H7 (cell line): Measurements from ENCODE around the gene MBD6. TPM values are rescaled to one million over a fixed set of nuclear protein-coding genes. Genes with fewer than 3 reads are reported as not detected.
"Not testable (repeated sequence)": the region's sequence is repeated elsewhere in the genome, so short reads cannot be mapped to it uniquely, and the experiment has no call there.

Experiments
- DNase-seq: peaks from one replicate; pipeline ENCODE4 v3.0.0; 2012
- H3K27me3 ChIP-seq: 2 replicates; pipeline ENCODE4 v1.6.0; 2011; ENCODE audit warnings: mild to moderate bottlenecking, low read length; ENCODE audit not compliant: control insufficient read depth, insufficient read depth
- H3K36me3 ChIP-seq: replicated peaks from 2 replicates; pipeline ENCODE4 v1.5.1; 2011; ENCODE audit warnings: low read length; ENCODE audit not compliant: control insufficient read depth, insufficient read depth
- H3K4me3 ChIP-seq: 2 replicates; pipeline ENCODE4 v1.5.1; 2011; ENCODE audit warnings: low read depth, mild to moderate bottlenecking, control low read depth, low read length, moderate library complexity; ENCODE audit not compliant: insufficient read depth
- total RNA-seq: library from RNA; depleted of rRNA; stranded (reverse); fragments of >200 nt; shearing (Covaris generic); gene quantifications from 2 replicates; pipeline ENCODE4 v1.2.3, GENCODE V29; 2014

Gene MBD6
- total RNA-seq, 1 experiment from 2014 or later: 3.8 TPM

DNA sequence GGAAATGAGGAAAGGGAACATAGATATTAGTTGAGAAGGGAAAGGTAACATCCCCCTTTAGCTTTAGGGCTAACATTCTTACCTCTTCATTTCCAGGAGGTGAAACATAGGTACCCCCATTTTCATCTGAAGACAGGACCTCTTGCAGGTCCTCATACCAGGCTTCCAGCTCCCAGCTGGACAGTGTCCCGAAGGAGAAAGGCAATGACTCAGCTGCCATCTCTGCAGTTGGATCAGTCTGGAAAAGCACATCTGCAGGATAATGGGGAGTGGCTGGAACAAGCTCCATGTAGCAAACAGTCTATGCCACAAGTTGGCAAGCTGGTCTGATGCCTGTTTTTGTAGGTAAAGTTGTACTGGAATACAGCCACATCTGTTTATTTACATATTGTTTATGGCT is 5.4 kb upstream of the MBD6 start:
- no peak for DNase-seq
- Histone ChIP-seq H3K36me3 (peaks cover 49% of the 10 kb centered on the region), H3K27me3 (no peaks in the 10 kb centered on the region), H3K4me3 (no peak overlapping the region)

DNA sequence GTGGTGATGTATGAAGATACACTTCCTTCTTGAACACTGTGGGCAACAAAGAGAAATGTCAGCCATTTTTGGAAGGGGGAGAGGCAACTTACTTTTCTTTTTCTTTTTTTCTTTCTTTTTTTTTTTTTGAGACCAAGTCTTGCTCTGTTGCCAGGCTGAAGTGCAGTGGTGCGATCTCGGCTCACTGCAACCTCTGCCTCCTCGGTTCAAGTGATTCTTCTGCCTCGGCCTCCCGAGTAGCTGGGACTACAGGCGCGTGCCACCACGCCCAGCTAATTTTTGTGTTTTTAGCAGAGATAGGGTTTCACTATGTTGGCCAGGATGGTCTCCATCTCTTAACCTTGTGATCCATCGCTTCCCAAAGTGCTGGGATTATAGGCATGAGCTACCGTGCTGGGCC is 4.9 kb upstream of the MBD6 start:
- H3K27me3 ChIP-seq, H3K4me3 ChIP-seq, DNase-seq: not testable (repeated sequence)
- peaks cover 43% of the 10 kb centered on the region for H3K36me3 ChIP-seq

DNA sequence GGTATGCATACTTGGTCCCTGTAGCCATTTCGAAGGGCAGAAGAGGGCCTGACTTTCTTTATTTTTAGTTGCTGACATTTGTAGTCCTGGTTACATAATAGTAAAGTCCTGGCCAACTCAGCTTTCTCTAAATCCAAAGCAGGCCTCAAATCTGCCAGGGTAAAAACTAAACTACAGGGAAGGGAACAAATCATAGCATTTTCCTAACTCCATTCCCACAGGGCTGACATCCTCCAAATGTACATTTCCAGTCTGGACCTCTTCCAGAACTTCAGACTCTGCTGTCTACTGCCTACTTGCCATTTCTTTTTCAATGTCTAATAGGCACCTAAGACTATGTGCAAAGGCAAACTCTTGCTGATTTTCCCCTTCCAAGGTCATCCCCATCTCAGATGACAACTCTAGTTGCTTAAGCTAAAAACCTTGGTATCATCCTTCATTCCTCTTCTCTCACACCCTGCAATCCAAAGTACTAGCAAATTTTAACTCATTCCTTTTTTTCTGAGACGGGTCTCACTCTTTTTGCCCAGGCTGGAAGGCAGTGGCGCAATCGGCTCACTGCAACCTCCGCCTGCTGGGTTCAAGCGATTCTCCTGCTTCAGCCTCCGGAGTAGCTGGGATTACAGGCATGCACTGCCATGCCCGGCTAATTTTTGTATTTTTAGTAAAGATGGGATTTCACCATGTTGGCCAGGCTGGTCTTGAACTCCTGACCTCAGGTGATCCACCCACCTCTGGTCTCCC is 4.3 kb upstream of the MBD6 start:
- H3K36me3 ChIP-seq: peaks cover 38% of the 10 kb centered on the region
- no peak overlapping the region for H3K4me3 ChIP-seq

DNA sequence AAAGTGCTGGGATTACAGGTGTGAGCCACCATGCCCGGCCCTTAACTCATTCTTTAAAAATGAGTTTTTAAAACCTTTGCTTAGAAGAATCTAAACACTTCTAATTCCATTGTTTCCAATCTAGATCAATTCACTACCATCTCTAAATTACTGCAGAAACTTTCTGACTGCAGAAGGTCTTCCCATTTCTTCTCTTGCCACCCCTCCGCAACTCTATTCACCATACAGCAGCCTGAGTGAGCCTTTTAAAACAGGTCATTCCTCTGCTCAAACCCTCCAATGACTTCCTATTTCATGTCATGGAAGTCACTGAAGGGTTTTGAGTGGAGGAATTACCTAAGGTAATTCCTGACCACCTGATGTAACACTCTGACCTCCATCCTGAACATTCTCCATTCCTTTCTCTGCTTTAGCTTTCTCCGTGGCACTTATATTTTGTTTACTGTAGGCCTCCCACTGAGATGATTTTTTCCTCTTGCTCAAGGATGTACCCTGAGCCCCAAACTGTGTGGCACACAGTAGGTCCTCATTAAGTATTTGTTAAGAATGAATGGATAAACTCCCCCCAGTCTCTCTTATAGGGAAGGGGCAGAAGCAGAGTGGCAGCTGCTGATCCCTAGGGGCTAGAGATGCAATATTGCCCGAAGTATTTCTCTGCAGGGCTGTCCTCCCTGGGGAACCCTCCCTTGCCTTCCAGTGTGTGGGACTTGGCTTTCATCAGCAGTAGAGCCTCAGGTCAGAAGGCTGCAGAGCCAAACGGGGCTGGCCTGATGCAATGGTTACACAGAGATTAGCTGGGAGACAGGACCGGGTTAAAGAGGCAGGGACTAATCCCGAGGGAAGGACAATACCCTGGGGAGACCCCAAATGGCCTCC is 3.5 kb upstream of the MBD6 start:
- Histone ChIP-seq H3K27me3 (no peaks in the 10 kb centered on the region), H3K36me3 (peaks cover 38% of the 10 kb centered on the region), H3K4me3 (peak overlapping the region; percentile 83)
- peak; percentile 37 for DNase-seq

More for the DNA sequence above, 4.3 kb upstream of the MBD6 start:
- no peaks in the 10 kb centered on the region for H3K27me3 ChIP-seq
- DNase-seq: no peak

DNA sequence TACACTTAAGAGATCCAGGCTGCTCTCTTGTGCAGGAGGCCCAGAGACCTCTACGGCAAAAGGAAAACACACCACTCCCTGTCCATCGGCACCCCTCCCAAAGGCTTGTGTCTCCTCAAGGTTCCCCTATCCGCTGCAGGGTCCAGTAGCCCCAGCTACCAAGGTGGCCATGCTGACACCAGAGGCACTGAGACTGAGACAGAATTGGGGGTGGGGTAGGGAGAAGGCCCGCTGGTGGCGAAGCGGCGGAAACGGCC is 2.9 kb upstream of the MBD6 start:
- H3K27me3 ChIP-seq: no peaks in the 10 kb centered on the region
- H3K4me3 ChIP-seq: peak overlapping the region; percentile 83
- peaks cover 37% of the 10 kb centered on the region for H3K36me3 ChIP-seq
- DNase-seq: no peak

DNA sequence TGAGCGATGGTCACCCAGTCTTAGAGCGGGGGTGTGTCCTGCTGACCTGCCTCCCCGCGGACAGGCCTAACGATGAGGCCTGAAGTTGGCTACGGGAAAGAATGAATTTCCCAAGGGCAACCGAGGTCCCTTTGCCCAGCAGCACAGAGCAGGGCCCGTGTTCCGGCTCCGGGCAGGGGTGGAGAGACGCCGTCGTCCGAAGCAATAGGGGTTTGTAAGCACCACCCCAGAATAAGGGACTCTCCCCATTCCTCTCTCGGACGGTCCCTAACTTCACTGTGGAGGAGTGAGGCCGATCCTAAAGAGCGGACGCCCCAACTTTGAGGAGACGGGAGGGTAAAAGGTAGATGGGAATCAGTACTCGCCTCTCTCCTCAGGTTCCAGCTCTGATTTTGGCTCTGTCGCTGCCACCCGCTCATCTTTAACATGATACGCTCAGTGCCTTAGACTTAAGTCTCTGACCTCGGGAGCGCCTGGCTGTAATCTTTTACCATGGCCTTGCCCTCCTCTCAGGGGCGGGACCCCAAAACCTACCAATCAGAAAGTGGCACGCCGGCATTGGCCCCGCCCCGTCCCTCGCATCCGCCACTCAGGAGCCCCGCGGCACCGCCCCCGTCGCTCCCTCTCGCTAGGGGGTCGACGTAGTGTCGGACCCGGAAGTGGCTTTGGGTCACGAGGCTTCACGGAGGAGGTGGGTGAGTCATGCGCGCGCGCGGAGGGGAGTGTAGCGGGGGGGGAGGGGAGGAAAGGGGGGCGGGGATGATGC is 2.4 kb upstream of the MBD6 start, which contains the start of gene DDIT3:
Gene DDIT3 (minus strand): TSS at position 462 of the 766 bp plus-strand sequence. CDS start 3,108 bp downstream, outside the sequence.
- DNase-seq: peak; percentile 97
- H3K36me3 ChIP-seq: peaks cover 32% of the 10 kb centered on the region
- H3K27me3 ChIP-seq: no peaks in the 10 kb centered on the region
- H3K4me3 ChIP-seq: peak within 1 kb of the TSS; percentile 83

DNA sequence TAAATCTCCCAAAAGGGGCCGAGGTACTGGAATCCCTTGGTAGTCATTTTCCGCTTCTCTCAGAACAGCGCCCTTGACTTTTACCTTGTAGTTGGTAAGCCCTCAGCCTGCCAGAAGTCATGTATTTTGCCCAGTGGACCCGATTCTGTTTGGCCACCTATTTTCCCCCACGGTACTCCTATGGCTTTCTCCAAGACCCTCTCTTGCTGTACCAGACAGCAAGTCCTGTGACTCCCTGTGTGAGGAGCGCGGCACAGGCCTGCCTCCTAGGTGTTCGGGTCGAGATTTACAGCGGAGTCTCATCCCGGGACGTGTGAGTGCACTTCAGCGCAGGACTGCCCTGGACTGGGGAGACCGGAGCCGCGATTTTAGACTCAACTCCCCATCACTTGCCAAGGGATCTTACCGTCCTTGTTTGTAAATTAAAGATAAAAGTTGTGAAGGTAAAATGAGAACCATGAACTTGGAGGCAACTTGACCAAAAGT is 1.1 kb upstream of the MBD6 start:
- H3K27me3 ChIP-seq: no peaks in the 10 kb centered on the region
- H3K4me3 ChIP-seq: peak overlapping the region; percentile 52; the same call in 1 of the 2 replicates
- H3K36me3 ChIP-seq: peaks cover 20% of the 10 kb centered on the region
- peak; percentile 49 for DNase-seq

DNA sequence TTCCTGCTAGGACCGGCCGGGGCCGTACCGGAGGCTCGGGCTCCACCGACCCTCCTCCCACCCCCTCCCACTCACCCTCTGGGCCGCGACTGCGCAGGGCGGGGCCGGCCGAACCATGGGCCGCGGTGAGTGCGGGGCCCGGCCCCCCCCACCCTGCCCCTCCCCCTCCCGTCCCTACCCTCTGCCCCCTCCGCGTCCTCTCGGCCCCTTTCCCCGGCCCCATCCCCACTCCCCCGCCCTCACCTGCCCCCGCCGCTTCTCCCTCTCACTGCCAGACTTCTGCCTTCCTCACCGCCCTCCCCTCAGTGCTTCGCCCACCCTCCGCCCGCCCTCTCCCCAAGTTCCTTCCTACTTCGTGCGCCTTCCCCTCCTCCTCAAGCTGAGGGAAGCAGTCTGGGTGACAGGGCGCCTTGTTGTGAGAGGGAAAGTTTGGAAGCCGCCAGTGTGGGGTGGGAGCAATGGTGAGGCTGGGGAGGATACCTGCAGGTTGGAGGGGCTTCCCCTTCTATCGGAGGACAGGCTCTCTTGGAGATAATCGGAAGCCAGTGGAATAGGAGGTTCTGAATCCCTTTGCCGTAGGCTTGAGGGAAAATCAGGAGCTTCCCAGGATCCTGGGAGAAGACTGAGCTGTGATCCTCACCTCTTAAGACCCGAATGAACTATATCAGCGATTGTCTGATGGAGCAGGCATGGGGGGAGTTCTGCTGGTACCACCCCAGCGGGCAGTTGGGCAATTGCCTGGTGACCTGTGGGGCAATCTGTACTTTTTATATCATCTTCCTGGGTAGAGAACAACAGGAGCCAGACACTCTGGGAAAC is 472 bp downstream of the MBD6 start:
- Histone ChIP-seq H3K27me3 (no peaks in the 10 kb centered on the region), H3K4me3 (peak overlapping the region; percentile 66), H3K36me3 (peaks cover 12% of the 10 kb centered on the region)
- peak; percentile 97 for DNase-seq

DNA sequence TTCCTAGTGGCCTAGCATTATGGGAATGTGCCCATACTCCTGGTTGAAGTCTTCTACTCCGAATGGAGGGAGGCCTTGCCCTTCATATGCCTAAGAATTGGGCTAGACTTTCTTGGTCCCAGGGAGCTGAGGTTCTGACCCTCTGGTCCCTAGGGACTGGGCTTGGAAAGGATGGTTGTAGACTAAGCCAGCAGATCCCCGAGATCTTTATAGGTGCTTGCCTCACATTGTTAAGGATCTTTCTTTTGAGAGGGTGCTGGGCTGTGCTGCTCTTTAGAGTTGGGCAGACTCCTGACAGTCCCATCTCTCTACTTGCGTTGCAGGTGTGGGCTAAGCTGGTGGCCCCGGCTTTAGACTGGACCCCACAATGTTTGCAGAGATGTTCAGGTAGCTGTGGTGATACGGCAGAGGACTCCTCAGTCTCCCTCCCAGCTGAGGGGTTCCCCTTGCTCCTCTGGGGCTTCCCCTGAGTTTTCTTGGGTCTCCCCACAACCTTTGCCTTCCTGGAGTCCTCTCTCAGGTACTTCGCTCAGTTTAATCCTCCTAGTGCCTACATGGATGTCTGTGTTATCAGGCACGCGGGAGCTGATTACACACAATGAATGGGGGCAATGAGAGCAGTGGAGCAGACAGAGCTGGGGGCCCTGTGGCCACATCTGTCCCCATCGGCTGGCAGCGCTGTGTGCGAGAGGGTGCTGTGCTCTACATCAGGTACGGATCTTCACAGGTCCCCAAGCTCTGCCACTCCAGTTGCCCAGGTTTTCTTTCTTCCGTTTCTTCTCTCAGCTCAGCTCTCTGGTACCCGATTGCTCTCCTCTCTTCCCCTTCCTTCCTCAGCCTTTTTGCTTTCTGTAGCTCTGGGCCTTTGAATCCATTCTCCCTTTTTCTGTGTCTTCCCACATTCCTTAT is 1.3 kb downstream of the MBD6 start:
- Histone ChIP-seq H3K4me3 (peak overlapping the region; percentile 66), H3K36me3 (peaks cover 9% of the 10 kb centered on the region), H3K27me3 (no peaks in the 10 kb centered on the region)
- peak; percentile 29 for DNase-seq

DNA sequence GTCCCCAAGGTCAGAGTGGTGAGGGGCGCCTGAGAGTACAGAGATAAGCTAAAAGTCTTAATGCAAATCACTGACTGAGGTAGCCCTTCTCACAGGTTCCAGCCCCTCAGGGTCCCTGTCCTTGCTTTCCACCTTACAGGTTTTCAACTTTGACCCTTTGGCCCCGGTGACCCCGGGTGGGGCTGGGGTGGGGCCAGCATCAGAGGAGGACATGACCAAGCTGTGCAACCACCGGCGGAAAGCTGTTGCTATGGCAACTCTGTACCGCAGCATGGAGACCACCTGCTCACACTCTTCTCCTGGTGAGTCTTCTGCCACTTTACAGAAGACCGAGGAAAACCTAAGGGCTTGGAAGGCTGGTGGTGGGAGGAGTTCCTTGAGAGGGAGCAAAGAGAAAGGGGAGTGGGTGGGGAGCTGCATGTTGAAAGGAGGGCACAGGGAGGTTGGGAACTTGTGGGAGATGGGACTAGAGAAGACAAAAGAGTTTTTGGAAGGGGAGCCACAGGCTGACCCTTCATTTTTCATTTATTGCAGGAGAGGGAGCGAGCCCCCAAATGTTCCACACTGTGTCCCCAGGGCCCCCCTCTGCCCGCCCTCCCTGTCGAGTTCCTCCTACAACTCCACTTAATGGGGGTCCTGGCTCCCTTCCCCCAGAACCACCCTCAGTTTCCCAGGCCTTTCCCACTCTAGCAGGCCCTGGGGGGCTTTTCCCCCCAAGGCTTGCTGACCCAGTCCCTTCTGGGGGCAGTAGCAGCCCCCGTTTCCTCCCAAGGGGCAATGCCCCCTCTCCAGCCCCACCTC is 2.4 kb downstream of the MBD6 start:
- no peak for DNase-seq
- Histone ChIP-seq H3K4me3 (no peak overlapping the region), H3K27me3 (no peaks in the 10 kb centered on the region), H3K36me3 (peaks cover 14% of the 10 kb centered on the region)

DNA sequence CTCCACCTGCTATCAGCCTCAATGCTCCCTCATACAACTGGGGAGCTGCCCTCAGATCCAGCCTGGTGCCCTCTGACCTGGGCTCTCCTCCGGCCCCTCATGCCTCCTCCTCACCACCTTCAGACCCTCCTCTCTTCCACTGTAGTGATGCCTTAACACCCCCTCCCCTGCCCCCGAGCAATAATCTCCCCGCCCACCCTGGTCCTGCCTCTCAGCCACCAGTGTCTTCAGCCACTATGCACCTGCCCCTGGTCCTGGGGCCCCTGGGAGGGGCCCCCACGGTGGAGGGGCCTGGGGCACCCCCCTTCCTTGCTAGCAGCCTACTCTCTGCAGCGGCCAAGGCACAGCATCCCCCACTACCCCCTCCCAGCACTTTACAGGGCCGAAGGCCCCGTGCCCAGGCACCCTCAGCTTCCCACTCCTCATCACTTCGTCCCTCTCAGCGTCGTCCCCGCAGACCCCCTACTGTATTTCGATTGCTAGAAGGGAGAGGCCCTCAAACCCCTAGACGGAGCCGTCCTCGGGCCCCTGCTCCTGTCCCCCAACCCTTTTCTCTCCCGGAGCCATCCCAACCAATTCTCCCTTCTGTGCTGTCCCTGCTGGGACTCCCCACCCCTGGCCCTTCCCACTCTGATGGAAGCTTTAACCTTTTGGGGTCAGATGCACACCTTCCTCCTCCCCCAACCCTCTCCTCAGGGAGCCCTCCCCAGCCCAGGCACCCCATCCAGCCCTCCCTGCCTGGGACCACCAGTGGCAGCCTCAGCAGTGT is 3.2 kb downstream of the MBD6 start:
- peak; percentile 47 for DNase-seq
- H3K36me3 ChIP-seq: peaks cover 20% of the 10 kb centered on the region

More for the DNA sequence above, 3.2 kb downstream of the MBD6 start:
- Histone ChIP-seq H3K4me3 (no peak overlapping the region), H3K27me3 (no peaks in the 10 kb centered on the region)
